Fibroblast of peridontal ligament (primary cell): ENCODE results near the gene RYR3.

Experiments
- DNase-seq: peaks from one replicate; pipeline ENCODE4 v3.0.0-alpha.2; 2010; ENCODE audit errors: extremely low read depth

RYR3 gene

DNA sequence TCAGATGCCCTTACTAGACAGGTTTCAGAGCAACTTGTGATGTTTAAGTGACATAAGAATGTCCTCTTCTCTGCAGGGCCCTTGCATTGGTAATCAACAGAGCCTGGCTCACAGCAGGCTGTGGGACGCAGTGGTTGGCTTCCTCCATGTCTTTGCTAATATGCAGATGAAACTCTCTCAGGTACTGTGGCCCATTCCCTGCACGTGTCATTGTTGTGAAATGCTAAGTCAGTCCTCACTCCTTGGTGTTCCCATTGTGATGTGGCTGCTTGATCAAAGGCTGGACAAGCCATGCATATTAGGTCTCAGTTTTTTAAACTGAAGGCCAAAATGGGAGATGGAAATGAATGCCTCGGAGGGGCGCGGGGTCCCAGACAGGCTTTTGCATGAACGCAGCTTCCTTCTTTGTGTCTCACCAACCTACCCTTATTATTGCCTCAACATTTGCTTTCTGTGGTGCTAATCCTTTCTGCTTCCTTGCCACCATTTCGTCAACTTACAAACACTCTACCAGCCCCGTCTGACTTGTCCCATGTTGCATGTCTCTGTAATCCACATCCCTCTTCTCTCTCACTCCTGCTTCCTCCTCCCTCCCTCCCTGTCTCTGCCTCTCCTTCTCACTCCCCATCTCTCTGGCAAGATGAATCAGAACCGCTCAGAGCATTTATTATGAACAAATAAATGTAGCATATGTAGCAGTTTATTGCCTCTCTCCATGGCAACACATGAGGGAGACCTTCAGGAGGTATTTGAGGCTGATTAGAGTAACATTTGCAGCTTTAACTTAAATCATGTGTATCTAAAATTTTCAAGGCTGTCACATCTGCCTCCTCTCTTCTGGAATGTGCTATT lies 524.4 kb downstream of the RYR3 start:
- DNase-seq, result no peak

DNA sequence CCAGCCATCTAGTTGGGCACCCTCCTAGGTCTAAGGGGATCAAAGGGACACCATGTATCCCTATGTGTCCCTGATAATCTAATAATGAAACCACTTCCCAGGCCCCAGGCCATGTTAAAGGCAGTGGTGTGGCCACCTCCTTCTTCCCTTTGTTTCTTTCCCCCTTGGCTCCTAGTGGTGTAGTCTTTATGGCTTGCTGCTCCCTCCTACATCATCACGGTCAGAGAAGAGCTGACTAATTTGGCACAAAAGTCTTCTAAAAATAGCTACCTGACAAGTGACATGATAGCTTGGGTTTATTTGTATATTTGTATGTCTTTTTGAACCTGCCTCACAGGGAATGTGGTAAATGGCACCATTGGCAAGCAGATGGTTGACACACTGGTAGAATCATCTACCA lies 526.5 kb downstream of the RYR3 start:
- DNase-seq, result no peak

DNA sequence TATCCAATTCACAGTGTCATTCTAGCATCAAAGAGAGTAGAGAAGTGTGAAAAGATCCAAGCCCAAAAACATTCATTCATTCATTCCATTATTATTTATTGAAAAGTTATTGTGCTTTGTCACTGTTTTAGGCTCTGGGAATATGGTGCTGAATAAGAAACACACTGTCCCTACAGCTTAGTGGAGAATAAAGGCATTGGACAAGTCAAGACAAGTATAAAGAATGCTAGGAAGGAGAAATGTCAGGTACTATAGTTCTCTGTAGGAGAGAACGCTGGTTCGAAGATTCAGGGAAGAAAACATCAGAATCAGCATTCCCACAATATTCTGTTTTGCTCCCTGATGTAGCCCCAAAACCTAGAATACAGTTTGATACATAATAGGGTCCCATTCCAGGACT lies 528.8 kb downstream of the RYR3 start:
- no peak for DNase-seq

DNA sequence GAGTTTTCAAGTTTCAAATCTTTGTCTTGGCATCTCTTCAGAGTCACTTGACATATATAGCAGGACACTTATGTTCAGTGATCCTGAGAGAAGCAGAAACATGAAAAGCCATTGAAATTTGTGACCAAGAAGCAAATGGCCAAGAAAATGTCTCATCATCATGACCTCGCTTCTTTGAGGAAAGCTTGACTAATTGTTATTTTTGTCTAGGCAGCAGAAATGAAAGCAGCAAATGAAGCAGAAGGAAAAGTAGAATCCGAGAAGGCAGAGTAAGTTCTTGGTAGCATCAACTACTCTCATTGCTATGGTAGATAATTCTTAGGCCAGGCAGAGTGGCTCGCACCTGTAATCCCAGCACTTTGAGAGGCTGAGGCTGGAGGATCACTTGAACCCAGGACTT lies 529.8 kb downstream of the RYR3 start:
- no peak for DNase-seq

DNA sequence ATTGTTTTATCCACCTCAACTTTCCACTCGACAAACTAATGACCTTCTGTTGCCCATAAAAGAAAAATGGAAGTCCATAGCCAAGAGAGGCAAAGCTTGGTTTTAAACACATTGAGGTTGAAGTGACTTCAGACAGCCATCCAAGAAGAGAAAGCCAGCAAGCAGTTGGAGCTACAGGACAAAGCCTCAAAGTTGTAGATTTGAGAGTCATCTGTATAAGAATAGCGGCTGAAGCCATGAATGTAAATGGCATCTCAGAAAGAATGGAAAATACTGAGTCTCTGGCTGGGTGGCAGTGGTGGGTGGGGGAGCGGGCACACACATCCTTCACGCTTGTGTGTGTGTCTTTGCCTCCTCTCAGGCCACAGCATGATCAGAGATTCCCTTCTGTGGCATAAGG lies 533.4 kb downstream of the RYR3 start:
- no peak for DNase-seq

DNA sequence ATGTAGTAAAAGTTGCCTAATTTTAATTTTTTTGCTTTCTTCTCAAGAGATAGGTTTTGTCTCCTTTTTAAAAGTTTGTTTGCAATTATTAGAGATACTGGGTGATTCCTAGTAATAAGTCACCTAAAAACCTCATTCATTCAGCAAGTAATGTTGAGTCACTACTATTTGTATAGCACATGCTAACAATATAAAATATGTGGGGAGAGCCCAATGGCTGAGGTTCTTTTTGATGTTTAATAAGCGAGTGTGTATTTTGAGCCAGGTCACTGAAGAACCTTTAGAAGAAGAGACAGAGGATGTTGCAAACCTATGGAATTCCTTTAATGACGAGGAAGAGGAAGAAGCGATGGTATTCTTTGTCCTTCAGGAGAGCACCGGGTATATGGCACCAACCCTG lies 533.8 kb downstream of the RYR3 start:
- no peak for DNase-seq

DNA sequence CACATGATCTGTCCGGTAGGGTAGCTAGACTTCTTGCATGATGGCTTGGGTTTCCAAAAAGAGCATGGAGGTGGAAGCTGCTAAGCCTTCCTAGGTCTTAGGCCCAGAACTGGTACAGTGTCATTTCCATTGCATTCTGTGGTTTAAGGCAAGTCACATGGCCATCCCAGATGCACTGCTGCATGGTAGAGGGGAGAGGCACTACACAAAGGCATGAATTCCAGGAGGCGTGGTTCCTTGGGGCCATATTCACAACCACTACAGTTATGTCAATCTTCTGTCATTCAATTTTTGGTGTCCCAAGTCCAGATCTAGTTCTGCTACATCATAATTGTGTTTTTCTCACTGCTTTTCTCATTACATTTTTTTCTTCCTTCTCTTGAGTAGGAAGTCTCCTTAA lies 535.4 kb downstream of the RYR3 start:
- no peak for DNase-seq

DNA sequence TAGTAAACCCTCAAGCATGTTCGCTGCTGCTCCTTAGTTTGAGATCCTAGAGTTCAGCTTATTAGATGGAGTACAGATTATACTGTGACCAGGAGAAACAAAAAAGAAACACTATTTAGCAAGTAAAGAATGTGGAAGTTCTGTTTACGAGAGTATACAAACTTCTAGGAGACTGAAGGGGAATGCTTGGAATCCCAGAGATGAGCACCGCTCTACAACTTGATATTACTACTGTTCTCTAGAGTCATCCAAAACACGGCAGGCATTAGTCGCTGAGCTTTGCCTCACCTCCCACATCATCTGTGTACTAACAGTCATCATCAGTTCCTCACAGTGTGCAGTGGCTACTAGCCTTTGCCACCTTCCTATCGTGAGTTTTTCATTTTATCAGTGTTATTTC lies 536.1 kb downstream of the RYR3 start:
- no peak for DNase-seq

DNA sequence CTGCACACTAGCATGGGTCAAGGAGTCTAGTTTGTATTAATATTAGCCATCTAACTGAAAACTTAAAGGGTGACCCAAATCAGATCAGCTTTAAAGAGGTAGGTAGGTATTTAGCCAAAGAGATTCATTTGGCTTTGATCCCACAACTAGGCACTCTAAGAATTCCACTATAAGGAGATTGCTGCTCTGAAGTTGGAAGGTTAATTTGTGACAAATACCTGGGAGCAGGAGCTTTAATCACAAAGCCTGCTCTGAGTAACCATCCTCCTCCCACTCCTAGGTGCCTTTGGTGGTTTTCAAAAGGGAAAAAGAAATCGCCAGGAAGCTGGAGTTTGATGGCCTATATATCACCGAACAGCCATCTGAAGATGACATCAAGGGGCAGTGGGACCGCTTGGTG lies 537.2 kb downstream of the RYR3 start:
- DNase-seq, result no peak

DNA sequence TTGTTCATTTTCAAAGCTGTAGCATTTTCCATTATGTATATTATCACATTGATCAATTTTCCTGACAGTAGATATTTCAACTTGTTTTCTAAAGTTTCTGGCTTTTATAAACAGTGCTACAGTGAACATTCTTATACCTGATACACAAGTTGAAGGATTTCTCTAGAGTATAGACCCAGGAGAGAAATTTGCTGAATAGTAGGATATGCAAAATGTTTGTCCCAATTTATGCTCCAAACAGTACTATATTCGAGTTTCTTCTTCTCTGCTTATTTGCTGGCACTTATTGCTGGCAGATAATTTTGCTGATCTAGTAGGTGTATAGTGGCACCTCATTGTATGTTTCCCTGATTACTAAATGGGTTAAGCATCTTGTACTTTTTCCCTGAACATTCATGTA lies 540.3 kb downstream of the RYR3 start:
- DNase-seq, result no peak

DNA sequence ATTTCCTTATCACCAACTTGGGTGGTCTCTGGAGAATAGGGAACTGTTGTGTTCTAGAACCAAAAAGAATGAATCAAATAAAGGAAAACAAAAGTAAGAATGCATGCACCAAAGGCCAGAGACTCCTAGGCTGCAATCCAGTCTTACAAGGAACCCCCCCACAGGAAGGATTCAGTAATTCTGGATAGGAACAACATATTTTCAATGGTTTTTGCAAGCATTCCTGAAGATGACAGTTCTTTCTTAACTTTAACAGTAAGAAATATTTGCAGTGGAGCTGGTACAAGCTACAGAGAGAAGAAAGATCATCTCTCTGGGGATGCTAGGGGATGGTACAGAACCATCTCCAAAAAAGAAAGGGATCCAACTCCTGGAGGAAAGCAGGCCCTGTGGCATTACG lies 541.3 kb downstream of the RYR3 start:
- DNase-seq, result no peak

DNA sequence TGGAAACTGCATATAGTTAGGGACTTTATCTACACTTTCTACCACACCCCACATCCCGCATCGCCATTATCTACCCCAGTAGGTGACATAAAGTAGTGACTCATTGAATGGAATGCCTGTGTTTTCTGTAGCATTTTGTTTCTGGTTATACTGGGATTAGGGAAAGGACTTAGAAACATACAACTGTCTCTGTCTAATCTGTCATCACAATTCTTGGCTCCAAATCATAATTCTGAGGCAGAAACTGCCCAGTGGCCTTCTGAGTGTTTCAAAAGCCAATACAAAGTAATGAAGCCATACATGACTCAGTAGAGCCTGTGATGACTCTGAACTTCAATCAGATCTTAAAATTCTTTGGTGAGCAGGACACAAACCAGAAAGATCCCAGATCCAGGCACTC lies 541.8 kb downstream of the RYR3 start:
- DNase-seq, result peak; percentile 30

DNA sequence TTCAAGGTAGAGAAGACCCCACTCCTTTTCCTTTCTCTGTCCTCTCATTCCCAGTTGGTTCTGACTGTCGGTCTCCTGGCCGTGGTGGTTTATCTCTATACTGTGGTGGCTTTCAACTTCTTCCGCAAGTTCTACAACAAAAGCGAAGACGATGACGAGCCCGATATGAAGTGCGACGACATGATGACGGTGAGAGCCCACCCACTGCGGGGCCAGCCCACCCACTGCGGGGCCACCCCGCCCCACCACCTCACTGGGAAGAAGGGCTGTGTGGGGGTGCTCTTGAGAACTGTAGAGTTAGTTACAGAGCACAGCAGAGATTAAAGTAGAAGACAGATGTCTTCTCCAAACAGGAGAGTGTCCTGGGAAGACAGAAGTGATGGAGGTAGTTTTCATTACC lies 547.0 kb downstream of the RYR3 start:
- no peak for DNase-seq

DNA sequence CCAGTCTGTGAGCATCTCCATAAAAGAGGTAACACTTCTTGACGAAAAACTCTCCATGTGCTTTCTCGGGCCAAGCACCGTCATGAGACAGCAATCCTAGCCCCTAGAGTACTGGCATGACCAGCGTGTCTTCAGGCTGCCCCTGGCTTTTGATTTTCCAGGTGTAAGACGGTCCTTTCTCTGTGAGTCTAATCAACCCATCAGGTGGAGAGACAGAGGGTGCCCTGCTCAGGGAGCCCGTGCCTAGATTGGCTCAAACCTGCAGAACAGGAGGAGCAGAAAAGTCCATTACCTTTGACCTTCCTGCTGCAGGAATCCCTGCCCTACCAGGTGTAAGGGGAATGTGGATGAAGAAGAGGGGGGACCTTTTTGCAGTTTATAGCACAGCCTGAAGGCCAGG lies 548.1 kb downstream of the RYR3 start:
- no peak for DNase-seq

DNA sequence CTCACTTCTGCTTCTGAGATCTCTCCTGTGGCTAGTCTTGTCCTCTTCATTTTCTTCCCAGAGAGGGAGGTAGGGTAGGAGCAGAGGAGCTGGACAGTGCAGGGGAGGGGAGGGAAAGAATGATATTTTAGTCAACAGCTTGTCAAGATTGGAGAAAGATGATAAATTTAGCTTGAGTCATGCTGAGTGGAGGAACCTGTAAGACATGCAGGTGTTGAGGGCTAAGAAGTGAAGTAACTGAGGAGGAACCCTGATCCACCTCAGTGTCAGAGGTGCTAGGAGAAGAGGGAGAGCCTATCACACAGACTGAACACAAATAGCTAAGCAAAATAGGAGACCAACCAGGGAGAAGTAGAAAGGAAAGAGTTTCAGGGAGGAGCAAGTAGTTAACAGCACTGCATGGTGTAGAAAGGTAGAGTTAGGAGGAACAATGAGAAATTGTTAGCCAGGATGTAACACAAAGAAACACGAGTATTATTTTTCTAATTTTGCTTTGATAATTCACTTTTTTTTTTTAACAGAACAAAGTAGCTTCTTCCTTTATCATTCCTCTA lies 549.3 kb downstream of the RYR3 start:
- DNase-seq, result no peak

DNA sequence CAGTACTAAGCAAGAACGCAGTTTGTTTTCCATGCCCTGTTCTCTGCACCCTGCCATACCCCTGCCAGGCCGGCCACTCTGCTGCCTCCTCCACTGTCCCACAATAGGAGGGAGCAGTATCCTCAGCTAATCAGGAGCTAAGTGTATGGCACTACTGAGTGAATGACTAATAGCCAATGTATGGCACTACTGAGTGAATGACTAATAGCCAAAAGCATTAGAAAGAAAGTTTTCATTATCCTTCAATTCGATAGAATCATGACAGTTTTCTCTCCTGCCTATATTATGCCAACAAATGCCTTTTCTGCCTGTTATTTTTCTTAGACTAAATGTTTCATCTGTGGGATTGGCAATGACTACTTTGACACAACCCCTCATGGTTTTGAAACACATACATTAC lies 550.0 kb downstream of the RYR3 start:
- DNase-seq, result no peak

DNA sequence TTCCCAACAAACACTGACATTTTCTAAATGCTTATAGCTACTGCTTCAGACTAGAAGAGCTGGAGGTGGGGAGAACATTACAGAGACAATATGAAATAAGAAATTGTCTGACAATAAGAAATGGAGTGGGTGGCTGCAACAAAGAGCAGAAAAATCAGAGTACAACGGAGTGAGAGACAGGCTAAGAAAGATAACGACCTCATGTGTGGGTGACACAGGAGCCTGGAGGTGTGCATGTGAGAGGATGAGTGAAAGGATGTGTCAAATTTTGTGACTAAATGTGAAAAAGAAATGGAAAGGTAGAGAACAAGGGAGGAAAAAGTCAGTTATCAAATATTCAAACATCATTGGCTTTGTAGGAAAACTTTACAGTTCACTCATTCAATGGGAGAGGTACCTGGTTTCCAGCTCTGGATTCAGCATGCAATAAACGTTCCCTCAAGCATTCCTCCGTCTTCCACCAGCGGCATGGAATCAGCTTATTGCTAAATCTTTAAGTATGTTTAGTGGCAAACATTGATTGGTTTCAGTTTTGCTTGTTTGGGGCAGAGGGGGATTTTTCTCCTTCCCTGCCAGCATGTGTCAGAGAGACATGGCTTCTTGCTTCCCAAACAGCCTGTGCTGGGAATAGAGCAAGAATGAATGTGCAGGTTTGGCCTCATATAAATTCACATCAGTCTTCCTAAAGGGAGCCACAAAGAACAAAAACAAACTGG lies 553.8 kb downstream of the RYR3 start:
- no peak for DNase-seq

DNA sequence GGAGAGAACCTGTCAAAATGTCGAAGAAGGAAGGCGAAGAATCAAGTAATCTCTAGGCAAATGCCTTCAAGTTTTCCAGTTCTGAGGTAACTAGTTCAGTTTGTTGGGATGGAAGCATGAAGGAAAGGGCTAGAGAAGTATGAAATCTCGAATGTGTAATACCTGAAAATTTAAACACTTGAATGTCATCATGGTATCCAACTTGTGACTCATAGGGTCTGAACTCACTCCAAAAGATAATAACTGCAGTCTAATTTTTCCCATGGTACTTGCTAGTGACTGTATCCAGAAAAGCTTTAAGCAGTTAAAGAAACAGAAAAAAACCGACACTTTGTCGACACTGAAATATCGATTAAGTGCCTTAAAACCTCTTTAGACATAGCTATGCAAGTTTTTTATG lies 554.6 kb downstream of the RYR3 start:
- peak; percentile 11 for DNase-seq

DNA sequence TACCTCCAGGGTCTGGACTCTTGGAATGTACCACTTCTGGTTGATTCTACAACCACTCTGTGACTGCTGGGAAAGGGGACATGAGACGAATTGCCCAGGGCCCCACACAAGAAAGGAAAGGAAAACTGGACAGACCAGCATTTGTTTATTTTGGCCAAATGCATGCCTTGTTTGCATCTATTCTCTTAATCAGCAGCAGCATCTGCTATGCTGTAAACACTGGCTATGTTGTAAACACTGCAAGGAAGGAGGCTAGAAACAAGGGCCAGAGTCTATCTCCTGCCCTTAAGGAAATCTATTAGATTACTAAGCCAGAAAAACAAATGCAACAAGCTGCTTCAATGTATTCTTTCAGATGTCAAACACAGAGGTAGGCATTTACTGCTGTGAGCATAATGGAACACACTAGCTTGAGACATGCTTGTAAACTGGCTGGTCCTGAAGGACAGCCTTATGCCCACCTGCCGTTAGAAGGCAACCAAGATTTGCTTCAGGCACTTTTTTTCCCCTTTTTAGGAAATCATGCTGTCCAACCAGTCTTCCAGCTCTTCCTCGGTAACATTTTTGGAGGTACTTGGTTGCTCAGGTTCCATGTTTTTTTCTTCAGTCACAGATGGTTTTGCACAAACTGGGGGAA lies 555.5 kb downstream of the RYR3 start:
- no peak for DNase-seq

DNA sequence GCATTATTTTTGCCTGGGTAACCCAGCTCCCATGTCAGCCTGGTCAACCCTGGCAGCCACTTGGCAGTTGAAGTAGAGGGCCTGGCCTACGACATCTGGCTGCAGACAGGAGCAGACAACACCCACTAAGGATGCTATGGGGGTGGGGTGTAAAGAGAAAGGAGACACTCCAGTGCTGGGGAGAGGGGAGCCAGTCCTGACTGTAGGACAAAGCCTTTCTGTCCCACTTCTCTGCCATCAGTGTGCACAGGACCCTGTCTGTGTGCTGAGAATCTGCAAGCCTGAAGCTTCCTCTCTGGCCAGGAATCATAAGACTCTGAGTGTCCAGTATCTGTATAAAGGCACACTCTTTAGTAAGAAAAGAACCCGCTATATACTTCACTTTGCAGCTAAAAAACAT lies 561.2 kb downstream of the RYR3 start:
- DNase-seq, result no peak

DNA sequence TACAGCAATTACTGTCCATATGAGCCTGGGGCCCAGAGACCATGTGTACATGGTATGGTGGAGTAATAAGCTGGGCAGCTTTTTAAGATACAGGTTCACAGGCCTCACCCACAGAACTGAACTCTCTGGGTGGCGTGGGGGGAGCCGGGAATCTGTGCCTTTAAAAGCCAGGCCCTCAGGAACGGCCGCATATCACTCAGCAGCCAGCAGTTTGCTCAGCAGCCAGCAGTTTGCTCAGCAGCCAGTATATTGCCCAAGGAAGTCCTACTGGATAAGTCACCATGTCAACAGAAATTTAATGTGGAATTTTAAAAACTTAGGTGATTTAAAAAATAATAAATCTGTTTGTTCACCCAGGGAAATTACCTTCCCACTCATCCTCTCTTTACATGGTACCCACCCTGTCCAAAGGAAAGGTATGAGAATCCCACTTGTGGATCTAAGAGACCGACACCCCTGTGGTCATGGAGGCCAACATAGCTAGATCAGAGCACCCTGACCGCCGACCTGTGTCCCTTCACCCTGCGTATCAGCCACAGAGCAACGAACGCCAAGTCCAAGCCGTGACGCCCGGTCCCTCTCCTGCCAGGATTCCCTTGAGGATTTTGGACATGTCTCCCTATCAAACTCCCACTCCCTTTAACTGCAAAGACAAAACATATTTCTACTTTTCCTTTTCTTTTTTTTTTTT lies 561.8 kb downstream of the RYR3 start:
- DNase-seq, result no peak

DNA sequence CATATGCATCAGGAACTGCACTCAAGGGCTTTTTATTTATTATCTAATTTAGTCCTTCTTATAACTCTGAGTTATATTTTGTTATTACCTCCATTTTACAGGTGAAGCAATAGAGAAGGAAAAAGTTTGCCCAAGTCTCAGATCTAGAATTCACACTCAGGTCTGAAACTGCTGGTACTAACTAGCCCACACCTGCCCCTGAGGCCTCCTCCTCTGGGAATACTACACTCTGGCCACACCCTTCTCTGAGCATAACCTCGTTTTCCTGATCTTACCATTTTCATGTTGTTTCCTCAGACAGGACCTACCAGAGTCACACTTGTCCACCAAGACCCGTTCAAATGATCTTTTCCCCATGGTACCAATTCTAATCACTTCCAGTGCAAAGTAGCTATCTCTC lies 563.4 kb downstream of the RYR3 start:
- no peak for DNase-seq
